Neural crest cell (in vitro differentiated cells): ENCODE data around the gene SPG7. TPM values are rescaled to one million over a fixed set of nuclear protein-coding genes. Genes with fewer than 3 reads are reported as not detected.

Experiments
- DNase-seq: peaks from one replicate; pipeline ENCODE4 v3.0.0; 2021; ENCODE audit warnings: low read depth, mixed read lengths, low spot score
- H3K27ac Mint-ChIP-seq: one replicate; pipeline ENCODE4 v1.8.0; 2021; ENCODE audit warnings: mild to moderate bottlenecking, mixed read lengths; ENCODE audit not compliant: unreplicated experiment
- H3K27me3 Mint-ChIP-seq: 2 replicates; pipeline ENCODE4 v1.8.0; 2021; ENCODE audit warnings: low read depth, mild to moderate bottlenecking, mixed read lengths
- H3K36me3 Mint-ChIP-seq: 2 replicates; pipeline ENCODE4 v1.8.0; 2021; ENCODE audit warnings: low read depth, mild to moderate bottlenecking, mixed read lengths
- H3K4me1 Mint-ChIP-seq: 2 replicates; pipeline ENCODE4 v1.8.0; 2021; ENCODE audit warnings: mixed read lengths
- H3K4me3 Mint-ChIP-seq: one replicate; pipeline ENCODE4 v1.8.0; 2021; ENCODE audit warnings: mild to moderate bottlenecking, mixed read lengths
- H3K9me3 Mint-ChIP-seq: 2 replicates; pipeline ENCODE4 v1.8.0; 2021; ENCODE audit warnings: mixed read lengths
- CTCF ChIP-seq: fragments of 200-600 bp; sonication (generic); conservative IDR thresholded peaks from 2 replicates; pipeline ENCODE4 v1.5.0; 2021; ENCODE audit warnings: antibody characterized with exemption, mild to moderate bottlenecking
- total RNA-seq: library from RNA; stranded (reverse); gene quantifications from 2 replicates; pipeline ENCODE4 v1.2.1, GENCODE V29; 2021

The SPG7 gene
- total RNA-seq, 1 donor from 2014 or later = 137 TPM

GRCh38 chr16:89537549-89537925, 29.3 kb downstream of the SPG7 start:
- TF ChIP-seq CTCF = no peak
- Mint-ChIP-seq H3K27ac (no peak overlapping the region), H3K9me3 (no peaks in the 10 kb centered on the region), H3K36me3 (peaks cover 19% of the 10 kb centered on the region), H3K4me1 (peaks cover 4% of the 10 kb centered on the region), H3K27me3 (no peaks in the 10 kb centered on the region), H3K4me3 (no peak overlapping the region)
- no peak for DNase-seq

GRCh38 chr16:89538286-89538685, 30.1 kb downstream of the SPG7 start:
- no peaks in the 10 kb centered on the region for H3K9me3 Mint-ChIP-seq
- no peak for DNase-seq
- H3K27ac Mint-ChIP-seq = no peak overlapping the region
- no peak for TF ChIP-seq CTCF
- no peak overlapping the region for H3K4me3 Mint-ChIP-seq
- peaks cover 21% of the 10 kb centered on the region for H3K36me3 Mint-ChIP-seq
- H3K4me1 Mint-ChIP-seq = peaks cover 4% of the 10 kb centered on the region
- no peaks in the 10 kb centered on the region for H3K27me3 Mint-ChIP-seq

- Mint-ChIP-seq H3K4me1 (peaks cover 4% of the 10 kb centered on the region), H3K4me3 (no peak overlapping the region), H3K27ac (no peak overlapping the region), H3K9me3 (no peaks in the 10 kb centered on the region), H3K27me3 (no peaks in the 10 kb centered on the region), H3K36me3 (peaks cover 10% of the 10 kb centered on the region)
- DNase-seq = no peak
- TF ChIP-seq CTCF = no peak
Measured at GRCh38 chr16:89540557-89540956, 32.4 kb downstream of the SPG7 start.

- no peak for TF ChIP-seq CTCF
- no peak overlapping the region for H3K4me3 Mint-ChIP-seq
- peaks cover 9% of the 10 kb centered on the region for H3K36me3 Mint-ChIP-seq
- H3K4me1 Mint-ChIP-seq = peaks cover 3% of the 10 kb centered on the region
- no peak for DNase-seq
- H3K9me3 Mint-ChIP-seq = no peaks in the 10 kb centered on the region
- no peak overlapping the region for H3K27ac Mint-ChIP-seq
- H3K27me3 Mint-ChIP-seq = no peaks in the 10 kb centered on the region
Measured at GRCh38 chr16:89541792-89542191, 33.6 kb downstream of the SPG7 start.

- no peaks in the 10 kb centered on the region for H3K9me3 Mint-ChIP-seq
- DNase-seq = no peak
- peaks cover 7% of the 10 kb centered on the region for H3K36me3 Mint-ChIP-seq
- no peaks in the 10 kb centered on the region for H3K27me3 Mint-ChIP-seq
- H3K4me3 Mint-ChIP-seq = no peak overlapping the region
- no peak overlapping the region for H3K27ac Mint-ChIP-seq
- no peak for TF ChIP-seq CTCF
- H3K4me1 Mint-ChIP-seq = no peaks in the 10 kb centered on the region
Measured at GRCh38 chr16:89544113-89544512, 35.9 kb downstream of the SPG7 start.

GRCh38 chr16:89544713-89545043, 36.5 kb downstream of the SPG7 start:
- H3K36me3 Mint-ChIP-seq = peaks cover 7% of the 10 kb centered on the region
- no peaks in the 10 kb centered on the region for H3K27me3 Mint-ChIP-seq
- no peak overlapping the region for H3K27ac Mint-ChIP-seq
- no peaks in the 10 kb centered on the region for H3K9me3 Mint-ChIP-seq
- no peak for DNase-seq
- TF ChIP-seq CTCF = no peak
- H3K4me1 Mint-ChIP-seq = no peaks in the 10 kb centered on the region
- no peak overlapping the region for H3K4me3 Mint-ChIP-seq
